GM18511 (cell line): Measurements from ENCODE around the gene TBX1.

Source experiments
- ATAC-seq: cut with Tn5 transposase; IDR thresholded peaks from one replicate; pipeline ENCODE4 v1.9.1; 2021; ENCODE audit warnings: mild to moderate bottlenecking, moderate library complexity; ENCODE audit not compliant: unreplicated experiment

The TBX1 gene

DNA sequence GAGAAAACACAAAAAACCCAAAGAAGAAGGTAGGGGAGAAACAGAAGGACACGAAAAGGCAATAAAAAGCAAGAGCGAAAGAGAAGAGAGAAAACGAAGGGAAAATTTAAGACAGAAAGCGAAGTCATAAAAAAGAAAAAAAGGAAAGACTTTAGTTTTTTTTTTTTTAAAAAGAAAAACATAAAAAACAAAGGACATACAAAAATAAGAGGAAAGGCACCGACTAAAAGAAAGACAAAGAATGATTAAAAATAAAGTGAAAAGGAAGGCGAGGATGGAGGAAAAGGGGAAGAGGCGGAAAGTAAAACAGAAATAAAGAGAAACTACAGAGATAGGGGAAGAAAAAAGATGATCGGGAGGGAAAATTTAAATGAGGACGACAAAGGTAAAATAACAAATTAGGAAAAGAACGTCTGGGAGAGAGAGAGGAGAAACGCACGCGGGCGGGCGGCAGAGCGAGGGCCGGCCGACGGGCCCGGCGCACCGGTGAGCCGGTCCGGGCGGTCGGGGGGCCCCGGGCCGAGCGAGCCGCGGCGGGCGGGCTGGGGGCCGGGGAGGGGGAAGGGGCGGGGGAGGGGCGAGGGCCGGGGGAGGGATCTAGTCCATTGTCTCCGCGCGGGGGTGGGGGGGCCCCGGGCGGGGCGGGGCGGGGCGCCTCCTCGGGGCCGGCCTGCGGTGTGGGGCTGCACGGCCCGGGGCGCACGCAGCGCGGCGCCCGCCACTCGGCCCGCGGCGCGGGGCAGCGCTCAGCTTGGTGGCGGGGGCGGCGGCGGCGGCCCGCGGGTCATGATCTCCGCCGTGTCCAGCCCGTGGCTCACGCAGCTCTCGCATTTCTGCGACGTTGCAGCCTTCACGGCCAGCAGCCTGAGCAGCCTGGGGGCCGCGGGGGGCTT, at the start of gene TBX1:
TSS of gene TBX1 (plus strand) at position 721 of the 893 bp plus-strand sequence. CDS start at position 787, 66 bp downstream.
- no peak for ATAC-seq

DNA sequence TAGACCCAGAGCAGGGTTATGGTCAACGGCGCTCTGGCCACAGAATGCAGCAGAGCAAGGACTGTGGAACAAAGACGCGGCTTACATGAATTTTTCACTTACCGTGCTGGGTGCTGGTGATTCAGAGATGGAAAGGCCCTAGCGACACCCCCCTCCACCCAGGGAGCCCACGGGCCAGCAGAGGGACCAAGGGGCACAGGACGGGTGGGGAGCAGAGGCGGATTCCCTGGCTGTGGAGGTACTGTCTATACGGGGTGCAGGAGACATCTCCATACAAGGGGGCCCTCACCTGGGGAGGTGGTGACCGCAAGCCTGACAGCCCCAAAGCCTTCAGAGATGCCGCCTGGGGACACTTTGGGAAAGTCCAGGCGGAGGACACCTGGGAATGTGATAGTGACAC, 47.3 kb upstream of the TBX1 start:
- no peak for ATAC-seq

DNA sequence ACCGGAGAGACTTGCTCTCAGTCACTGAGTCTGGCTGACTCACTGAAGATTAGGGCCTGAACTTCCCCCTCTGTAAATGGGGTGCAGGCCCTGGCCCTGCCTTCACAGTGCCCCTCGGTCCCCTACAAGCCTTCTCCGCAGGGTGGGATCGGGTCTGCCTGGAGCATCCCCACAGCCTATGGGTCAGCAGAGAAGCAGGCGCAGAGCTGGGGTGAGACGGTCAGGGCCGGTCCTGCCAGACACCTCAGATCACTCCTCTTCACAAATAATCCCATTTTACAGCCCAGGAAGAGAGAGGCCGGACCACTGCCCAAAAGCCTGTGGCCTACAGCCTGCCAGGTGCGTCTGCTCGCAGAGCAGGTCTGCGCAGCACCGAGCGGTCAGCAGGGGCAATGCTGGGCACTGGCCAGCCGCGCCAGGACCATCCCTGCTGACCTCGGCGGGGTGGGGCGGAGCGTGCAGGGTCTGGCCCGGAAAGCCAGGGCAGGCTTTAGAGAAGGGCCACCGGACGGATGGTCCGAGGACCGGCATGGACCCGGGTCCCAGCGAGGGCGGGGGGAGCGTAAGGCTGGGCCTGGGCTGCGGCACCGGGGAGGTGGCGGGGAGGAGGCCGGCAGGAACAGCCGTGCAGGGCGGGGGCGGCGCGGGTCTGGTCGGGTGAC, 46.8 kb upstream of the TBX1 start:
- ATAC-seq, result no peak

DNA sequence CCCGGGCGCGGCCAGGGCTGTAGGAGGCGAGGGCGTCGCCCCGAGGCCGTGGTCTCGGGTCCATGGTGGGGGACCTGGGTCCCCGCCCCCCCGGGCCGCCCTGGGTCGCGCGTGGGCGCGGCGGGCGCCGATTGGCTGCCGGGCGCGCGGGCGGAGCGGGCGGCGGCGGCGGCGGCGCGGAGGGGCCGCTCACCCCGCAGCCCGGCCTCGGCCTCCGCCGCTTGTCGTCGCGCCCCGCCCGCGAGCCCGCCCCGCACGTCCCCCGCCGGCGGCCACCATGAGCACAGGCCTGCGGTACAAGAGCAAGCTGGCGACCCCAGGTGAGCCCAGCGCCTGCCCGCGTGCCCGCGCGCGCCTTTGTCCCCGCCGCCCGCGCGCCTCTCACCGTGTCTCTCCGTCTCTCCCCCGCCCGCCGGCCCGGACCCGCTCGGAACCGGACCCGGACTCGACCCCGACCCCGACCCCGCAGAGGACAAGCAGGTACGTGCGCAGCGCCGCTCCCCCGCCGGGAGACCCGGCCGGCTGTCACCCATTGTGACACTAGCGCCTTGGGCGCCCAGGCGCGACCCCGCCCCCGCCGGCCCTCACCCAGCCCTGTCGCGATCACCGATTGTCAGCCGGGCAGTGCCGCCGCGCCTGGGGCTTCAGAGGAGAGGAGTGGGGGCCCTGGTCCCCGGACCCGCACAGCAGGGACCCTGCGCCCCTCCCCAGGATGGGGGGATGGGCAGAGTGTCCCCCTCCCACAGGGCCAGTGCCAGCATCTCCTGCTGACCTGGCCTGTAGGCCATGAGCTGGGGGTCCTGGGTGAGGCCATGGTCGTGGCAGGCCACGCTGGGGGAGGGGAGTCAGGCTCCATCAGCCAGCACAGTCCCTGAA, 46.0 kb upstream of the TBX1 start, which contains the start of gene SEPTIN5:
TSS of gene SEPTIN5 (plus strand) at position 192 of the 876 bp plus-strand sequence. CDS start at position 278, 86 bp downstream.
- no peak for ATAC-seq

DNA sequence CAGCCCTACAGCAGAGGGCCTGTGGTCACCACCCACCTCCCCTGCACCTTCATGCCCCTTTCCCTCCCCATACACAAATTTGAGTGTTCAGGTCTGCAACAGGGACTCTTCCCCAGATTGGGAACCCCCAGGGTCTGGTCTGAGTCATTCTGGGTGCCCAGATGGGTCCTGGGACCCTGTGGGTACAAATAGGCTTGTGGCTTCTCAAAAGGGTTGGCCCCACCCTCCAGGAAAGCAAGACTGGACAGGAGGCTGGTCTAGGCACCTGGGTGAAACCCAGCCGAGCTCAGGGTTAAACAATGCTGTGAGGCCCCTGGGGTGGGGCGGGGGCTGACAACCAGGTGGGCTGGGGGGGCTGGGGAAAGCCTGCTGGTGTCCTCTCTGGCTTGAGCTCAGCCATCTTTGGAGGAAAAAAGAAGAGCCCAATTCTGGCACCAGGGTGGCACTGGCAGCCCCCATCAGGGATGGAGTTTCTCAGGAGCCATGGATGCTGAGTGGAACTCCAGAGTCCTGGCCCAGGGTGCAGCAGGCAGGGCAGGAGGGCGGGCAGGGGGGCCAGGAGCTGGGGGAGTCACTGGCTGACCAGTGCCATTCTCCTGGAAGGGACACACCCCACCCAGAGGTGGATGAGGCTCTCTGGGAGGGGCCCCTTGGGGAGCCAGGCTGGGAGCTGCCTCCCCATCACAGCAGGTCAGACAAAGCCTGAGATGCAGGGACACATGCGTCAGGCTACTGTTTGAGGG, 45.2 kb upstream of the TBX1 start:
- no peak for ATAC-seq

DNA sequence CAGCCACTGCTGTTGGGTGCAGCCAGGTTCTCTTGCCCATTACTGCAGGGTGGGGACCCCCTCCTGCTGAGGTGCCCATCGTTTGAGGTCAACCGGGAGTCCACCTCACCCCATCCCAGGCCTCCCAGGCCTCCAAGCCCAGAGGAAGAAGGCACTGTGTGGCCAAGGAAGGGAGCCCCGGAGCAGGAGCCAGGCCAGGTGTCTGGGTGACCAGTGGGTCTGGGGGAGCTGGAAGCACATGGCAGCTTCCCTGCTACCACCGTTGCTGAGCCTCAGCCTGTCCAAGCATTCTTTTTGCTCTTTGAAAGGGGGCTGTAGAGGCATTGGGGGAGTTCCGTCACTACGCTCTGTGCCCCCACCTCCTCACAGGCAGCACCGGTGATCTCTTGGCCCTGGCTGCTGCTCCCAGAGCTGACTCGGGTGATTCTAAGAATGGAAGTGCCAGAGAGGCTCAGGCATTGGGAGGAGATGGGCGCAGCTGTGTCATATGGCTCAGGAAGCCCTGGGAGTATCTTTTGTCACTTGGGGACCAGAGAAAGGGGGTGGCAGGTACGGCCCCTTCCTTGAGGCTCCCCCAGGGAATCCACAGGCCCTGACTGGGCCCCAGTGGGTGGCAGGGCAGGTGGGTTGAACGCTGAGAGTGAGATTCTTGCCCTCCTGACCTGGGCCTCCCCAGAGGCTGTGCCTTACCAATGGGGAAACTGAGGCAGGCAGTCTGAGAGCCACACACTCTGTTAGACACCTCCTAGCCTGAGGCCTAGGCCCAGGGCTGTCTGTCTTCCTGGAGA, 44.3 kb upstream of the TBX1 start:
- no peak for ATAC-seq

DNA sequence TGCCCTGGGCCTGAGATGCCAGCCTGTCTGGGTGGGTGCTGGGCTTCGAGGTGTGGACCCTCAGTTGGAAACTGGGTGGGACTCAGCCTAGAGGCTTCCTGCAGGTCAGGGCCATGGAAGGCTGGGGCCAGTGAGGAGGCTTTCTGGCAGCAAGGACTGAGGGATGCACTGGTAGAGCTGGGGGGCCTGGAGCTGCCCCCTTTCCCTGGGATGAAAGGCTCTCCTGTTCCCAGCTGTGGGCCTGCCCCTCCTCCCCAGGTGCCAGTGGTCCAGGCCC, 43.8 kb upstream of the TBX1 start:
- no peak for ATAC-seq

DNA sequence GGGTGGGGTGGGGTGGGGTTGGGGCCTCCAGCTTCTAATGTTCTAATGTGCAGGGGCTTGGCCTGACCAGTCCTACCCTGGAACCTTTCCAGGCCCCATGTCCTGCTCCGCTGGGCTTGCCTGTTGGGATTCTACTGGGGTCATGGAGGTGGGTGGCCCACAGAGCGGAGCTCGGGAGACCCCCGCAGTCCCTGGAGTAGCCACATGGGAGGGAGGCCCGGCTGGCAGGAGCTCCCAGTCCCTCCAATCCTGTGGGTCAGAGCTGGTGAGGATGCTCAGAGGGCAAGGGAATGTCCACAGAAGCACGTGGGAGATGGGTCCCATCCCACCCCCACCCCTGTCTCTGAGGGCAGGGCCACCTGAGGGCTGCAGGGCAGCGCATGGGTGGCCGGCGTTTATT, 43.4 kb upstream of the TBX1 start:
- ATAC-seq, result no peak

DNA sequence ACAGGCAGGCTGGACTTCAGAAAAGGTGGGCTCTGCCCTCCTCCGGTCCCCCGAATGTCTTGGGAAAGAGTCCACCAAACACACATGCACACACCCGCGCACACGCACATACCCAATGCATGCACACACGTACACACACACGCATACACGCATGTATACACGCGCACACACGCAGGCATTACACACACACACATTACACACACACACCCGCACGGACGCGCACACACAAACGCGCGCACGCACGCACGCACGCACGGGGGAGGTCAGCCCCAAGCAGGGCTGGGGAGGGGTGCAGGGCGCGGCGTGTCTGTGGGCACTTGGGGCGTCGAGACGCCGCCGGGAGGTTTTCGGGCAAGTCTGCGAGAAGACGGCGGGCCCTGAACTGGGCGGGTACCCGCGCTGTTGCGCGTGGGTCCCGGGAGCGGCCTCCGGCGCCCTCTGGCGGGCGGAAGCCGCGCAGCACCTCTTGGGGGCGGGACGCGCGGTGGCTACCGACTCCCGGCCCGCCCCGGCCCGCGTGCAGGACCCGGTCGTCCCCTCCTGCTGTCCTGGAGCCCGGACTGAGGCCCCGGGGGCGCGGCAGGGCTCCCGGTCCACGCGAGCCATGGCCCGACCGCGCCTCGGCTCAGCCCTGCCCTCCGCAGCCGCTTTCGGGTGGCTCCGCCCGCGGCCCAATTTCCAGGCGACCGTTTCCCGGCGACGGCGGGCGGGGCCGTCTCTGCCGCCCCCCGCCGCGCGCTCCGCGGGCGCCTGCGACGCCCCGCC, 42.7 kb upstream of the TBX1 start:
- ATAC-seq, result no peak

DNA sequence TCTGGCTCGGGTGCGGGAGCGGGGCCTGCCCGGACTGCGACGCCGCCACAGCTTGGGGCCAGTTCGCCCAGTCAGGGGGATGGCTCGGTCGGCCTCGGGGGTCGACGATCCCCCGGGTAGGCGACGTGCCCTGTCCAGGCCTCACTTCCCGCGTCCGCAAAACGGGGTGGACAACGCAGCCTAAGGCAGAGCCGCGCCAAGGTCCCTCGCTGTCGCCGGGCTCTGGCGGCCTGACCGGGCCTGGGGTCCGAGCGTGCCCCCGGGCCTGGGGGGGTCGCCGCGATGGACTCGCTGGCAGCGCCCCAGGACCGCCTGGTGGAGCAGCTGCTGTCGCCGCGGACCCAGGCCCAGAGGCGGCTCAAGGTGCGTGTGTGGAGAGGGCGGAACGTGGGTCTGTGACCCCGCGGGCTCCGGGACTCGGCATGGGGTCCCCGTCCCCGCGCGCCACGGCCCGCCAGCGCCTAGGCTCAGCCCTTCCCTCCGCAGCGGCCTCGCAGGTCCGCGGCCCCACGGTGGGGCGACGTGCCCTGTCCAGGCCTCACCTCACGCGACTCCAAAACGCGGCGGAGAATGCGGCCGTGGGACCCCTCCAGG, 42.0 kb upstream of the TBX1 start:
- no peak for ATAC-seq

DNA sequence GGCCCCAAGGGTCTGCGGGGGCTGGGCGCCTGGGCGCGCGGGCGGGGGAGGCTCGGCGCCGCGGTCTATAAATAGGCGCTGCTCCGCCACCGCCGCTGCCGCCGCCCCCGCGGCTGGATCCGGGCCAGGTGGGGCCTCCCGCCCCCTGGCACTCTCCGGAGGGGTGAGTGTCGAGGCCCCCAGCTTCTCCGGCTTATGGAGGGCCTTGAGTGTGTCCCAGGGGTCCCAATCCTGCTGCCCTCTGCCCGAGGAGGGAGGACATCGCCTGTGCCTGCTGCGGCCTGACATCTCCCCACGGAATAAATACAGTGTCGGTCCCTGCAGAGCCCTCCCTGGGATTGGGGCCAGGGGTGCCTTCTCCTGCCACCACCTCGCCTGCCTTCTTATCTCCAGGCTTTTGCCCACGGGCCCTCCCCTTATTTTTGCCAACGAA, 41.5 kb upstream of the TBX1 start:
- ATAC-seq, result no peak

DNA sequence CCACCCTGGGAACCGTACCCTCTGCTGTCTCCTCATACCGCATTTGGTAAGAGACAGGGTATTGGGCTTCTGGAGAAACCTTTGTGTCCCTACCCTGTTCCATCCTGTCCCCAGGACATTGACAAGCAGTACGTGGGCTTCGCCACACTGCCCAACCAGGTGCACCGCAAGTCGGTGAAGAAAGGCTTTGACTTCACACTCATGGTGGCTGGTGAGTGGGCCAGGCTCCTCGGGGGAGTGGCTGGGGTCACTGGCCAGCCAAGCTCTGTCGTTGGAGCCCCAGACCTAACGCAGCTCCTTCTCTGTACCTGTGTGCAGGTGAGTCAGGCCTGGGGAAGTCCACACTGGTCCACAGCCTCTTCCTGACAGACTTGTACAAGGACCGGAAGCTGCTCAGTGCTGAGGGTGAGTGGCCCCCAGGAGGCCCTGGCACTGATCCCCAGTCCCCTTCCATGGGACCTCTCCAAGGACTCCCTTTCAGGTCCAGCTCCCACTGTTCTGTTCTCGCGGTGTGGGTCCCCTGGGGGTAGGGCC, 41.0 kb upstream of the TBX1 start:
- ATAC-seq, result no peak

DNA sequence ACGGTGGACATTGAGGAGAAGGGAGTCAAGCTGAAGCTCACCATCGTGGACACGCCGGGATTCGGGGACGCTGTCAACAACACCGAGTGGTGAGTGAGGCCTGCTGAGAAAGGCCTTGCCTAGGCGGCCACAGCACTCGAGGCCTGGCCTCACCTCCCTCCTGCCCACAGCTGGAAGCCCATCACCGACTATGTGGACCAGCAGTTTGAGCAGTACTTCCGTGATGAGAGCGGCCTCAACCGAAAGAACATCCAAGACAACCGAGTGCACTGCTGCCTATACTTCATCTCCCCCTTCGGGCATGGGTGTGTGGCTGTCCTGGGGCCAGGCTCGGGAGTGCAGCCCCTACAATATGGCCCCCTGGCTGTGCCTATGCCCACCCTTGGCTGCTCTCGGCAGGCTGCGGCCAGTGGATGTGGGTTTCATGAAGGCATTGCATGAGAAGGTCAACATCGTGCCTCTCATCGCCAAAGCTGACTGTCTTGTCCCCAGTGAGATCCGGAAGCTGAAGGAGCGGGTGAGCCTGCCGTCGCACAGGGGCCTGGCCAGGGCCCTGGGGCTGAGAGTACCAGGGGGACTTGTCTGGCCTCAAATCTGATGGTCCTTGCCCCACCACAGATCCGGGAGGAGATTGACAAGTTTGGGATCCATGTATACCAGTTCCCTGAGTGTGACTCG, 40.3 kb upstream of the TBX1 start:
- no peak for ATAC-seq

DNA sequence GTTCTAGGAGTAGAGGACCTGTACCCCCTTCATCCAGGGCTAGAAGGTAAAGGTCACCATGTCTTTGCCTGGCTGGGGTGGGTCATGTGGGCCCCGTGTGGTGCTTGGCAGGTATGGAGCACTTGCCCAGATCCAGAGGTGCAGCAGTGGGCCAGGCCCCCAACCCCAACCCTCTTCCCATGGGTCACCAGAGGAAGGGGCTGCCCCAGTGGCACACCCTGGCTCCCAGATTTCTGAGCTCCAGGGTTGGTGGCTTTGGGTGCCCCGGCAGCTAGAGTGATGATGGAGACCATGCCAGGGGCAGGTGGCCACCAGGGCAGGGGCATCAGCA, 39.6 kb upstream of the TBX1 start:
- ATAC-seq, result no peak

DNA sequence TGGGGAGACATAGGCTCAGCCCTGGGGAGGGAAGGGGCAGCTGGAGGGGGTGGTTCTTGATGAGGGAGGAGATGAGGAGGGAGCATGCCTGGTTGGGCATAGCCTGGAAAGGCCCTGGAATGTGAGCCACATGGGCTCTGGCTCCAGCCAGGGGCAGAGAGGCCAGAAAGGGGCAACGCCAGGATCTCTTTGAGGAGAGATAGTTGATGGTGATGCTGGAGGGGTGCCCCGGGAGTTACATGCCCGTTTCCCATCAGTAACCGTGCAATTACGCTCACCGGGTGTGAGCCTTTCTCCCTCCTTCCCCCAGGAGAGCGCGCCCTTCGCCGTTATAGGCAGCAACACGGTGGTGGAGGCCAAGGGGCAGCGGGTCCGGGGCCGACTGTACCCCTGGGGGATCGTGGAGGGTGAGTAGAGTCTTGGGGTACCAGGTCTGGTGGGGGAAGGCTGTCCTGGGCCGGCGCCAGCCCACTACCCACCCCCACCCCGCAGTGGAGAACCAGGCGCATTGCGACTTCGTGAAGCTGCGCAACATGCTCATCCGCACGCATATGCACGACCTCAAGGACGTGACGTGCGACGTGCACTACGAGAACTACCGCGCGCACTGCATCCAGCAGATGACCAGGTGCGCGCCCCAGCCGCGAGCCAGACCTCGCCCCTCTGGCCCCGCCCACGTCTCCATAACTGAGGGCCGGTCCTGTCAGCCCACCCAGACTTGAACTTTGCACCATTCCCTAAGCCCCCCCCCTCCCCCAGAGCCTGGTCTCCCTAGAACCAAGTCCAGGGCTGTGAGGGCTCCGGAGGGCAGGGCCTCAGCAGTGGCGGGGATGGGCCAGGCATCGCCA, 39.0 kb upstream of the TBX1 start:
- no peak for ATAC-seq

DNA sequence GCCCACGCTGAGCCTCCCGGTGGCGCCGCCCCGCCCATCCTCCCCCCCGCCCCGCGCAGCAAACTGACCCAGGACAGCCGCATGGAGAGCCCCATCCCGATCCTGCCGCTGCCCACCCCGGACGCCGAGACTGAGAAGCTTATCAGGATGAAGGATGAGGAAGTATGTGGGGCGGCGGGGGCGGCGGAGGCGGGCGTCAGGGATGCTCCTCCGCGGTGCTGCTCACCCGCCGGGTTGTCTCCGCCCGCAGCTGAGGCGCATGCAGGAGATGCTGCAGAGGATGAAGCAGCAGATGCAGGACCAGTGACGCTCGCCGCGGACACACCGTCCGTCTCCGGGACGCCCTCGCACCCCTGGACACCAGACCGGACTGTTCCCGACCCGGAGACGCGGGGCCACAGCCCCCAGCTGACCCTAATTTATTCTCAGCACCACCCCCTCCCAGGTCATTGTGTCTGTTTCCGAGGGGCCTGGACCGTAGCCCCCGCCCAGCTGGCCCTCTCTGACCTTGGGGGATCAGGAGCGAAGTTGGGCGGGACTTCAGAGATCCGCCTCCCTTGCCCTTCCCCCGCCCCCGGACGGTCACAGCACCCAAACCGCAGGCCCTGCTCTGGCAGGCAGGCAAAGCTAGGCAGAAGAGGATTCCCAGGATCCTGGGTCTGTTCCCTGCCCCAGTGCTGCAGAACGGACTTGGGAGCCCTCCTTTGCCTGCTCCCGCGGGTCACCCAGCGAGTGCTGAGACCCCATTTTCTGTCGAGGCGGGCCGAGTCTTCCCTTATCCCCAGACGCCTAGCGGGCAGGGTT, 38.2 kb upstream of the TBX1 start:
- ATAC-seq, result no peak

DNA sequence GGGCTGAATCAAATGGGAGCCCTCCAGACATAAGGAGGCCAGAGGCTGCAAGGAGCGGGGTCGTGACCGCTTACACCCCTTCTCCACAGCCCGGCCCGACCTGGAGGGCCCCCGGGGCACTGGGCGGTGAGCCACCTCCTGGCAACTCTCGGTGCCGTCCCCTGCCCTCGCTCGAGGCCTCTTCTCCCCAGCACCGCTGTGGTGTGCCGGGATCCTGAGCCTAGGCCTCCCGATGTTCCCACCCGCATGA, 37.7 kb upstream of the TBX1 start:
- no peak for ATAC-seq
